Astrocyte (in vitro differentiated cells and primary cell): Measurements from ENCODE around the gene DPM1. TPM values are rescaled to one million over a fixed set of nuclear protein-coding genes. Genes with fewer than 3 reads are reported as not detected.
A peak's percentile ranks its signal among the peaks of the same experiment; 100 is the strongest.

ENCODE experiments used
- DNase-seq: peaks from one replicate; pipeline ENCODE4 v3.0.0-alpha.2; 2010; ENCODE audit warnings: low read depth
- FAIRE-seq: peaks from 2 replicates; lab custom pipeline; 2011; peaks lifted over from hg19 to GRCh38; lab: Jason Lieb, UNC
- H2AFZ ChIP-seq: 2 replicates; pipeline ENCODE4 v1.6.0; 2012; ENCODE audit warnings: low read depth, low read length, inconsistent platforms
- H3K27ac ChIP-seq: 2 replicates; pipeline ENCODE4 v1.5.1; 2011; ENCODE audit warnings: low read depth, low read length, inconsistent platforms
- H3K27me3 ChIP-seq: 2 replicates; pipeline ENCODE4 v1.6.0; 2011; ENCODE audit warnings: low read length, inconsistent platforms; ENCODE audit not compliant: insufficient read depth
- H3K36me3 ChIP-seq: 2 replicates; pipeline ENCODE4 v1.5.1; 2011; ENCODE audit warnings: low read length, inconsistent platforms; ENCODE audit not compliant: insufficient read depth
- H3K4me1 ChIP-seq: 2 replicates; pipeline ENCODE4 v1.5.1; 2011; ENCODE audit warnings: low read length, inconsistent platforms; ENCODE audit not compliant: insufficient read depth
- H3K4me2 ChIP-seq: 2 replicates; pipeline ENCODE4 v1.6.0; 2012; ENCODE audit warnings: low read length, inconsistent platforms
- H3K4me3 ChIP-seq: 2 replicates; pipeline ENCODE4 v1.5.1; 2011; ENCODE audit warnings: low read depth, mild to moderate bottlenecking, low read length, inconsistent platforms; ENCODE audit not compliant: insufficient read depth
- H3K79me2 ChIP-seq: 2 replicates; pipeline ENCODE4 v1.6.0; 2012; ENCODE audit warnings: mild to moderate bottlenecking, low read length, inconsistent platforms; ENCODE audit not compliant: insufficient read depth
- H3K9ac ChIP-seq: 2 replicates; pipeline ENCODE4 v1.6.0; 2012; ENCODE audit warnings: mild to moderate bottlenecking, low read length, inconsistent platforms
- H3K9me3 ChIP-seq: 2 replicates; pipeline ENCODE4 v1.5.1; 2012; ENCODE audit warnings: low read depth, mild to moderate bottlenecking, low read length, inconsistent platforms; ENCODE audit not compliant: insufficient read depth
- H4K20me1 ChIP-seq: 2 replicates; pipeline ENCODE4 v1.6.0; 2012; ENCODE audit warnings: low read length, inconsistent platforms; ENCODE audit not compliant: insufficient read depth
- H3K27ac Mint-ChIP-seq: one replicate; pipeline ENCODE4 v1.8.0; 2021; ENCODE audit warnings: mild to moderate bottlenecking, mixed read lengths; ENCODE audit not compliant: unreplicated experiment
- H3K27me3 Mint-ChIP-seq: one replicate; pipeline ENCODE4 v1.8.0; 2021; ENCODE audit warnings: low read depth, mixed read lengths; ENCODE audit not compliant: unreplicated experiment
- H3K36me3 Mint-ChIP-seq: one replicate; pipeline ENCODE4 v1.8.0; 2021; ENCODE audit warnings: low read depth, mixed read lengths; ENCODE audit not compliant: unreplicated experiment
- H3K4me1 Mint-ChIP-seq: one replicate; pipeline ENCODE4 v1.8.0; 2021; ENCODE audit warnings: low read depth, mixed read lengths; ENCODE audit not compliant: unreplicated experiment
- H3K4me3 Mint-ChIP-seq: one replicate; pipeline ENCODE4 v1.8.0; 2021; ENCODE audit warnings: mild to moderate bottlenecking, moderate library complexity, mixed read lengths; ENCODE audit not compliant: unreplicated experiment
- H3K9me3 Mint-ChIP-seq: one replicate; pipeline ENCODE4 v1.8.0; 2021; ENCODE audit warnings: mild to moderate bottlenecking, mixed read lengths; ENCODE audit not compliant: unreplicated experiment
- CTCF ChIP-seq: IDR thresholded peaks from 2 replicates; pipeline ENCODE4 v1.5.1; 2011; ENCODE audit warnings: low read depth, mild to moderate bottlenecking, inconsistent platforms, low read length, moderate library complexity; ENCODE audit not compliant: insufficient read depth
- EZH2 ChIP-seq: IDR thresholded peaks from 2 replicates; pipeline ENCODE4 v1.6.1; 2012; ENCODE audit warnings: mild to moderate bottlenecking, low read length, inconsistent platforms; ENCODE audit not compliant: insufficient read depth
- total RNA-seq: library from RNA; stranded (reverse); gene quantifications from 2 replicates; pipeline ENCODE4 v1.2.1, GENCODE V29; 2021

DPM1 gene
- total RNA-seq, 1 donor from 2014 or later, result 63.4 TPM

GRCh38 chr20:50904067-50904570 is 54.2 kb downstream of the DPM1 start:
- no peak overlapping the region for H3K4me3 Mint-ChIP-seq
- no peaks in the 10 kb centered on the region for H3K9me3 ChIP-seq
- no peak overlapping the region for H3K27ac ChIP-seq
- H3K36me3 Mint-ChIP-seq, result peaks cover 6% of the 10 kb centered on the region
- no peak overlapping the region for H3K4me3 ChIP-seq
- H3K27me3 Mint-ChIP-seq, result no peaks in the 10 kb centered on the region
- no peaks in the 10 kb centered on the region for H3K9me3 Mint-ChIP-seq
- no peak for DNase-seq
- no peaks in the 10 kb centered on the region for H3K4me1 ChIP-seq
- H3K27me3 ChIP-seq, result no peaks in the 10 kb centered on the region
- H3K79me2 ChIP-seq, result peaks cover 100% of the 10 kb centered on the region
- no peak overlapping the region for H3K4me2 ChIP-seq
- no peak overlapping the region for H3K9ac ChIP-seq
- H2AFZ ChIP-seq, result no peak overlapping the region
- no peak for FAIRE-seq
- no peak for TF ChIP-seq CTCF
- TF ChIP-seq EZH2, result no peak
- peaks cover 33% of the 10 kb centered on the region for H3K36me3 ChIP-seq
- H3K27ac Mint-ChIP-seq, result no peak overlapping the region
- peaks cover 4% of the 10 kb centered on the region for H3K4me1 Mint-ChIP-seq
- H4K20me1 ChIP-seq, result peaks cover 91% of the 10 kb centered on the region

GRCh38 chr20:50903353-50904051 is 54.8 kb downstream of the DPM1 start:
- Histone ChIP-seq H3K9me3 (no peaks in the 10 kb centered on the region), H3K79me2 (peaks cover 100% of the 10 kb centered on the region), H3K4me2 (no peak overlapping the region), H2AFZ (no peak overlapping the region), H3K36me3 (peaks cover 39% of the 10 kb centered on the region), H3K4me1 (no peaks in the 10 kb centered on the region), H3K27me3 (no peaks in the 10 kb centered on the region), H3K4me3 (no peak overlapping the region), H3K27ac (no peak overlapping the region), H4K20me1 (peaks cover 90% of the 10 kb centered on the region), H3K9ac (no peak overlapping the region)
- Mint-ChIP-seq H3K27me3 (no peaks in the 10 kb centered on the region), H3K9me3 (no peaks in the 10 kb centered on the region), H3K4me1 (peaks cover 4% of the 10 kb centered on the region), H3K36me3 (peaks cover 7% of the 10 kb centered on the region), H3K27ac (no peak overlapping the region), H3K4me3 (no peak overlapping the region)
- no peak for FAIRE-seq
- TF ChIP-seq EZH2, result no peak
- TF ChIP-seq CTCF, result no peak
- no peak for DNase-seq

GRCh38 chr20:50901301-50901700 is 57.0 kb downstream of the DPM1 start:
- H3K27ac Mint-ChIP-seq, result peak overlapping the region; percentile 12
- FAIRE-seq, result no peak
- peaks cover 88% of the 10 kb centered on the region for H4K20me1 ChIP-seq

More at GRCh38 chr20:50901301-50901700, 57.0 kb downstream of the DPM1 start:
- no peak overlapping the region for H3K4me3 Mint-ChIP-seq
- no peak overlapping the region for H3K4me2 ChIP-seq
- TF ChIP-seq EZH2 (no peak), CTCF (no peak)
- H3K9me3 ChIP-seq, result no peaks in the 10 kb centered on the region
- H3K36me3 Mint-ChIP-seq, result peaks cover 23% of the 10 kb centered on the region
- peaks cover 7% of the 10 kb centered on the region for H3K4me1 Mint-ChIP-seq
- no peaks in the 10 kb centered on the region for H3K27me3 ChIP-seq
- H3K9me3 Mint-ChIP-seq, result no peaks in the 10 kb centered on the region
- H2AFZ ChIP-seq, result no peak overlapping the region
- no peaks in the 10 kb centered on the region for H3K4me1 ChIP-seq
- H3K36me3 ChIP-seq, result peaks cover 57% of the 10 kb centered on the region
- H3K27me3 Mint-ChIP-seq, result no peaks in the 10 kb centered on the region
- peaks cover 98% of the 10 kb centered on the region for H3K79me2 ChIP-seq
- DNase-seq, result no peak
- H3K9ac ChIP-seq, result no peak overlapping the region
- H3K4me3 ChIP-seq, result no peak overlapping the region
- no peak overlapping the region for H3K27ac ChIP-seq
